Activated naive CD8-positive, alpha-beta T cell (primary cell): ENCODE measurements around the gene PTPN3.

Experiments
- H3K27ac Mint-ChIP-seq: one replicate; pipeline ENCODE4 v1.8.0; 2021; ENCODE audit warnings: mixed read lengths
- H3K27me3 Mint-ChIP-seq: one replicate; pipeline ENCODE4 v1.8.0; 2021; ENCODE audit warnings: mixed read lengths
- H3K36me3 Mint-ChIP-seq: one replicate; pipeline ENCODE4 v1.8.0; 2021; ENCODE audit warnings: mixed read lengths
- H3K4me1 Mint-ChIP-seq: one replicate; pipeline ENCODE4 v1.8.0; 2021; ENCODE audit warnings: low read depth, mixed read lengths
- H3K4me3 Mint-ChIP-seq: one replicate; pipeline ENCODE4 v1.8.0; 2021; ENCODE audit warnings: mild to moderate bottlenecking, mixed read lengths
- H3K9me3 Mint-ChIP-seq: one replicate; pipeline ENCODE4 v1.8.0; 2021; ENCODE audit warnings: low read depth, mixed read lengths

Gene PTPN3

GRCh38 chr9:109401169-109401989 lies 96.7 kb downstream of the PTPN3 start:
- no peaks in the 10 kb centered on the region for H3K4me1 Mint-ChIP-seq
- H3K4me3 Mint-ChIP-seq = no peak overlapping the region
- peaks cover 7% of the 10 kb centered on the region for H3K27me3 Mint-ChIP-seq
- no peaks in the 10 kb centered on the region for H3K9me3 Mint-ChIP-seq
- no peaks in the 10 kb centered on the region for H3K36me3 Mint-ChIP-seq
- H3K27ac Mint-ChIP-seq = no peak overlapping the region

- H3K9me3 Mint-ChIP-seq = no peaks in the 10 kb centered on the region
- no peak overlapping the region for H3K27ac Mint-ChIP-seq
- H3K4me3 Mint-ChIP-seq = no peak overlapping the region
- H3K27me3 Mint-ChIP-seq = peaks cover 7% of the 10 kb centered on the region
- H3K36me3 Mint-ChIP-seq = no peaks in the 10 kb centered on the region
- H3K4me1 Mint-ChIP-seq = no peaks in the 10 kb centered on the region
These were observed 98.8 kb downstream of the PTPN3 start for GRCh38 chr9:109399258-109399767.

- H3K9me3 Mint-ChIP-seq = no peaks in the 10 kb centered on the region
- peaks cover 7% of the 10 kb centered on the region for H3K27me3 Mint-ChIP-seq
- H3K4me1 Mint-ChIP-seq = no peaks in the 10 kb centered on the region
- H3K27ac Mint-ChIP-seq = no peak overlapping the region
- H3K36me3 Mint-ChIP-seq = no peaks in the 10 kb centered on the region
- no peak overlapping the region for H3K4me3 Mint-ChIP-seq
These were observed 106.9 kb downstream of the PTPN3 start for GRCh38 chr9:109391176-109391575.

- Mint-ChIP-seq H3K36me3 (no peaks in the 10 kb centered on the region), H3K27me3 (peaks cover 7% of the 10 kb centered on the region), H3K4me1 (no peaks in the 10 kb centered on the region), H3K27ac (no peak overlapping the region), H3K9me3 (no peaks in the 10 kb centered on the region), H3K4me3 (no peak overlapping the region)
These were observed 110.3 kb downstream of the PTPN3 start for GRCh38 chr9:109387856-109388255.

GRCh38 chr9:109387206-109387605 lies 110.9 kb downstream of the PTPN3 start:
- Mint-ChIP-seq H3K4me1 (no peaks in the 10 kb centered on the region), H3K4me3 (no peak overlapping the region), H3K9me3 (no peaks in the 10 kb centered on the region), H3K36me3 (no peaks in the 10 kb centered on the region), H3K27me3 (peaks cover 7% of the 10 kb centered on the region), H3K27ac (no peak overlapping the region)

GRCh38 chr9:109385499-109385898 lies 112.6 kb downstream of the PTPN3 start:
- no peaks in the 10 kb centered on the region for H3K36me3 Mint-ChIP-seq
- H3K4me1 Mint-ChIP-seq = no peaks in the 10 kb centered on the region
- H3K4me3 Mint-ChIP-seq = no peak overlapping the region
- H3K9me3 Mint-ChIP-seq = no peaks in the 10 kb centered on the region
- H3K27me3 Mint-ChIP-seq = peaks cover 7% of the 10 kb centered on the region
- no peak overlapping the region for H3K27ac Mint-ChIP-seq

GRCh38 chr9:109383947-109384346 lies 114.2 kb downstream of the PTPN3 start:
- H3K36me3 Mint-ChIP-seq = no peaks in the 10 kb centered on the region
- H3K9me3 Mint-ChIP-seq = no peaks in the 10 kb centered on the region
- no peak overlapping the region for H3K4me3 Mint-ChIP-seq
- H3K4me1 Mint-ChIP-seq = no peaks in the 10 kb centered on the region
- H3K27me3 Mint-ChIP-seq = peaks cover 8% of the 10 kb centered on the region
- H3K27ac Mint-ChIP-seq = no peak overlapping the region

- H3K4me1 Mint-ChIP-seq = no peaks in the 10 kb centered on the region
- H3K27ac Mint-ChIP-seq = no peak overlapping the region
- peaks cover 8% of the 10 kb centered on the region for H3K27me3 Mint-ChIP-seq
- no peaks in the 10 kb centered on the region for H3K36me3 Mint-ChIP-seq
- H3K4me3 Mint-ChIP-seq = no peak overlapping the region
- H3K9me3 Mint-ChIP-seq = no peaks in the 10 kb centered on the region
These were observed 114.8 kb downstream of the PTPN3 start for GRCh38 chr9:109383356-109383755.

GRCh38 chr9:109382585-109382984 lies 115.5 kb downstream of the PTPN3 start:
- H3K4me3 Mint-ChIP-seq = no peak overlapping the region
- no peaks in the 10 kb centered on the region for H3K36me3 Mint-ChIP-seq
- H3K4me1 Mint-ChIP-seq = no peaks in the 10 kb centered on the region
- no peaks in the 10 kb centered on the region for H3K9me3 Mint-ChIP-seq
- no peak overlapping the region for H3K27ac Mint-ChIP-seq
- H3K27me3 Mint-ChIP-seq = peaks cover 6% of the 10 kb centered on the region

- H3K4me1 Mint-ChIP-seq = no peaks in the 10 kb centered on the region
- H3K27ac Mint-ChIP-seq = no peak overlapping the region
- no peaks in the 10 kb centered on the region for H3K36me3 Mint-ChIP-seq
- no peaks in the 10 kb centered on the region for H3K9me3 Mint-ChIP-seq
- H3K27me3 Mint-ChIP-seq = peaks cover 5% of the 10 kb centered on the region
- no peak overlapping the region for H3K4me3 Mint-ChIP-seq
These were observed 115.9 kb downstream of the PTPN3 start for GRCh38 chr9:109382182-109382581.

- Mint-ChIP-seq H3K27me3 (peaks cover 2% of the 10 kb centered on the region), H3K4me1 (no peaks in the 10 kb centered on the region), H3K4me3 (no peak overlapping the region), H3K27ac (no peak overlapping the region), H3K36me3 (no peaks in the 10 kb centered on the region), H3K9me3 (no peaks in the 10 kb centered on the region)
These were observed 116.9 kb downstream of the PTPN3 start for GRCh38 chr9:109381011-109381729.

GRCh38 chr9:109379513-109379912 lies 118.6 kb downstream of the PTPN3 start:
- no peak overlapping the region for H3K4me3 Mint-ChIP-seq
- H3K27me3 Mint-ChIP-seq = peaks cover 2% of the 10 kb centered on the region
- H3K9me3 Mint-ChIP-seq = no peaks in the 10 kb centered on the region
- H3K27ac Mint-ChIP-seq = no peak overlapping the region
- H3K4me1 Mint-ChIP-seq = no peaks in the 10 kb centered on the region
- H3K36me3 Mint-ChIP-seq = no peaks in the 10 kb centered on the region

- no peak overlapping the region for H3K27ac Mint-ChIP-seq
- H3K36me3 Mint-ChIP-seq = no peaks in the 10 kb centered on the region
- H3K4me3 Mint-ChIP-seq = no peak overlapping the region
These were observed 119.8 kb downstream of the PTPN3 start for GRCh38 chr9:109378316-109378715.

GRCh38 chr9:109372246-109372645 lies 125.9 kb downstream of the PTPN3 start:
- H3K27ac Mint-ChIP-seq = no peak overlapping the region
- no peaks in the 10 kb centered on the region for H3K9me3 Mint-ChIP-seq
- no peaks in the 10 kb centered on the region for H3K4me1 Mint-ChIP-seq
- no peaks in the 10 kb centered on the region for H3K27me3 Mint-ChIP-seq
- H3K4me3 Mint-ChIP-seq = no peak overlapping the region
- no peaks in the 10 kb centered on the region for H3K36me3 Mint-ChIP-seq

More at GRCh38 chr9:109378316-109378715, 119.8 kb downstream of the PTPN3 start:
- Mint-ChIP-seq H3K9me3 (no peaks in the 10 kb centered on the region), H3K4me1 (no peaks in the 10 kb centered on the region), H3K27me3 (peaks cover 2% of the 10 kb centered on the region)

GRCh38 chr9:109371374-109371773 lies 126.7 kb downstream of the PTPN3 start:
- H3K9me3 Mint-ChIP-seq = no peaks in the 10 kb centered on the region
- H3K4me1 Mint-ChIP-seq = no peaks in the 10 kb centered on the region
- H3K36me3 Mint-ChIP-seq = no peaks in the 10 kb centered on the region
- H3K4me3 Mint-ChIP-seq = no peak overlapping the region
- no peak overlapping the region for H3K27ac Mint-ChIP-seq
- H3K27me3 Mint-ChIP-seq = peaks cover 3% of the 10 kb centered on the region
